HFFc6 (cell line): ENCODE results near the gene WDR27. TPM values are rescaled to one million over a fixed set of nuclear protein-coding genes. Genes with fewer than 3 reads are reported as not detected.

ENCODE experiments used
- DNase-seq: peaks from one replicate; pipeline ENCODE4 v3.0.0-alpha.2; 2018
- H3K27ac Mint-ChIP-seq: 2 replicates; pipeline ENCODE4 v1.8.0; 2020; ENCODE audit warnings: mild to moderate bottlenecking, mixed read lengths
- H3K27me3 Mint-ChIP-seq: 2 replicates; pipeline ENCODE4 v1.8.0; 2021; ENCODE audit warnings: mild to moderate bottlenecking, moderate library complexity, mixed read lengths; ENCODE audit not compliant: insufficient read depth
- H3K36me3 Mint-ChIP-seq: 2 replicates; pipeline ENCODE4 v1.8.0; 2021; ENCODE audit warnings: low read depth, mixed read lengths
- H3K4me1 Mint-ChIP-seq: 2 replicates; pipeline ENCODE4 v1.8.0; 2020; ENCODE audit warnings: low read depth, mixed read lengths
- H3K4me3 Mint-ChIP-seq: 2 replicates; pipeline ENCODE4 v1.8.0; 2020; ENCODE audit warnings: mild to moderate bottlenecking, moderate library complexity, mixed read lengths
- H3K9me3 Mint-ChIP-seq: 2 replicates; pipeline ENCODE4 v1.8.0; 2020; ENCODE audit warnings: mild to moderate bottlenecking, mixed read lengths
- total RNA-seq, 6 experiments: library from RNA; stranded (reverse); fragmentation: NEBNext Ultra II Directional; extraction: Animal tissue kit (Norgen Biotek cat#: 25700); gene quantifications; 2 replicates in 1 of 6; 3 replicates in 5 of 6; pipeline ENCODE4 v1.2.3, GENCODE V29; 2021
- TF ChIP-seq, protein P1 (sequence below): fragments of 200-600 bp; sonication (generic); IDR thresholded peaks from 2 replicates; pipeline ENCODE4 v1.5.0; 2021; ENCODE audit warnings: antibody characterized with exemption, mild to moderate bottlenecking

WDR27 gene
- total RNA-seq, 6 experiments from 2014 or later, result 10.0 to 15.8 (median 12.1) TPM

DNA sequence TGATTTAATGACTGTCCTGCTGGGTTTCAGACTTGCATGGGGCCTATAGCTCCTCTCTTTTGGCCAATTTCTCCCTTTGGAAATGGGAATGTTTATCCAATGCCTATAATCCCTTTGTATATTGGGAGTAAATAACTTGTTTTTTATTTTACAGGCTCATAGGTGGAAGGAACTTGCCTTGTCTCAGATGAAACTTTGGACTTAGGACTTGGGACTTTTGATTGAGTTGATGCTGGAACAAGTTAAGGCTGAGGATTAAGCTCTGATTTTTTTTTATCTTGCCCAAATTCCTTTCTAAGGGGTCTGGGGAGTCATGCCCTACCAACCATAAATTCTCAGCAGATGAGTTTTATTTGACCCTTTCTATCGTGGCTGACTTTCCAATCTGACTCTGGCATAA lies 23.5 kb downstream of the WDR27 start:
- Mint-ChIP-seq H3K27ac (no peak overlapping the region), H3K36me3 (peaks cover 43% of the 10 kb centered on the region), H3K4me3 (no peak overlapping the region), H3K9me3 (peaks cover 4% of the 10 kb centered on the region; the same call in 1 of the 2 replicates), H3K27me3 (peaks cover 2% of the 10 kb centered on the region; the same call in 1 of the 2 replicates), H3K4me1 (peaks cover 9% of the 10 kb centered on the region)
- TF ChIP-seq, protein P1, sequence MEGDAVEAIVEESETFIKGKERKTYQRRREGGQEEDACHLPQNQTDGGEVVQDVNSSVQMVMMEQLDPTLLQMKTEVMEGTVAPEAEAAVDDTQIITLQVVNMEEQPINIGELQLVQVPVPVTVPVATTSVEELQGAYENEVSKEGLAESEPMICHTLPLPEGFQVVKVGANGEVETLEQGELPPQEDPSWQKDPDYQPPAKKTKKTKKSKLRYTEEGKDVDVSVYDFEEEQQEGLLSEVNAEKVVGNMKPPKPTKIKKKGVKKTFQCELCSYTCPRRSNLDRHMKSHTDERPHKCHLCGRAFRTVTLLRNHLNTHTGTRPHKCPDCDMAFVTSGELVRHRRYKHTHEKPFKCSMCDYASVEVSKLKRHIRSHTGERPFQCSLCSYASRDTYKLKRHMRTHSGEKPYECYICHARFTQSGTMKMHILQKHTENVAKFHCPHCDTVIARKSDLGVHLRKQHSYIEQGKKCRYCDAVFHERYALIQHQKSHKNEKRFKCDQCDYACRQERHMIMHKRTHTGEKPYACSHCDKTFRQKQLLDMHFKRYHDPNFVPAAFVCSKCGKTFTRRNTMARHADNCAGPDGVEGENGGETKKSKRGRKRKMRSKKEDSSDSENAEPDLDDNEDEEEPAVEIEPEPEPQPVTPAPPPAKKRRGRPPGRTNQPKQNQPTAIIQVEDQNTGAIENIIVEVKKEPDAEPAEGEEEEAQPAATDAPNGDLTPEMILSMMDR, result no peak
- DNase-seq, result no peak

DNA sequence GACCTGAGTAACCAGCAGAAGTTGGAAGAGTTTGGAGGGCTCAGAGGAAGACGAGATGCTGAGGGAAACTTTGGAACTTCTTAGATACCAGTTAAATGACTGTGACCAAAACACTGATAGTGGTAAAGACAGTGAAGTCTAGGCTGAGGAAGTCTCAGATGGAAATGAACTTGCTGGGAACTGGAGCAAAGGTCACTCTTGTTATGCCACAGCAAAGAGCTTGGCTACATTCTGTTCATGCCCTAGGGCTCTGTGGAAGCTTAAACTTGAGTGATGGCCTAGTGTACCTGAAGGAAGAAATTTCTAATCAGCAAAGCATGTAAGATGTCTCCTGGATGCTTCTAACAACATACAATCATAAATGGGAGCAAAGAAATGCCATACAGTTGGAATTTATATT lies 24.7 kb downstream of the WDR27 start:
- Mint-ChIP-seq H3K4me1 (peaks cover 9% of the 10 kb centered on the region), H3K27me3 (peaks cover 2% of the 10 kb centered on the region; the same call in 1 of the 2 replicates), H3K36me3 (peaks cover 36% of the 10 kb centered on the region), H3K27ac (0 out of 2 replicates have a peak overlapping the region, but pooled peaks have one; percentile 5), H3K9me3 (peaks cover 4% of the 10 kb centered on the region; the same call in 1 of the 2 replicates), H3K4me3 (no peak overlapping the region)
- peak; percentile 3 for DNase-seq
- TF ChIP-seq, protein P1, result no peak

DNA sequence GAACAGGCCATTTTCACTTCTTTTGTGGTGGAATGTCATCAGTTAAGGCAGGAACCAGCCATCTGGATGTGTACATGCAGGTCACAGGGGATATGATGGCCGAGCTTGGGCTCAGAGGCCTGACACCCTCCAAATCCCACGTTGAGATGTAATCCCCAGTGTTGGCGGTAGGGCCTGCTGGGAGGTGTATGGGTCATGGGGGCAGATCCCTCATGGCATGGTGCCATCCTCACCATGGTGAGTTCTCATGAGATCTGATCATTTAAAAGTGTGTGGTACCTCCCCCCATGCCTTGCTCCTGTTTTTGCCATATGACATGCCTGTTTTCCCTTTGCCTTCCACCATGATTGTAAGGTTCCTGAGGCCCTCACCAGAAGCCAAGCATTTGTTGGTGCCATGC lies 26.8 kb downstream of the WDR27 start:
- Mint-ChIP-seq H3K4me1 (peaks cover 12% of the 10 kb centered on the region), H3K27ac (no peak overlapping the region), H3K9me3 (no peaks in the 10 kb centered on the region), H3K4me3 (no peak overlapping the region), H3K36me3 (peaks cover 17% of the 10 kb centered on the region), H3K27me3 (peaks cover 2% of the 10 kb centered on the region; the same call in 1 of the 2 replicates)
- TF ChIP-seq, protein P1, result no peak
- no peak for DNase-seq

DNA sequence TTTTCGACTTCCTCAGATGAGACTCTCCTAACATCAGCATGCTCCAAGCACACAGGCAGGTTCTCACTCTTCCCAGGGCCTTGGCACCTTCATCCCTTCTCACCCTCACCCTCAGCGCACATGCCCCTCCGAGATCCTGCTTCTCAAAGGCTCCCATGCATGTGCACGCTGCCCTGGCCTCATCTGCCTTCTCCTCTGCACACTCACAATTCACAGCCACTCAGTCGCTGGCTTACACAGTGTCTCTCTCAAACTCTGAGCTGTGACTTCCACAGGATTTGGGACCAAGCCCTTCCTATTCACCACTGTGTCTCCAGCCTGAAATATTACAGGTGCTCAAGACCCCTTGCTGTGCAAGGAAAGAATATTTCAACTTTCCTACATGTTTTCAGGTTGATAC lies 30.3 kb downstream of the WDR27 start:
- H3K9me3 Mint-ChIP-seq, result no peaks in the 10 kb centered on the region
- H3K4me1 Mint-ChIP-seq, result peaks cover 9% of the 10 kb centered on the region
- no peak for DNase-seq
- H3K36me3 Mint-ChIP-seq, result peaks cover 24% of the 10 kb centered on the region
- no peak overlapping the region for H3K27ac Mint-ChIP-seq
- H3K27me3 Mint-ChIP-seq, result peaks cover 2% of the 10 kb centered on the region
- no peak overlapping the region for H3K4me3 Mint-ChIP-seq
- TF ChIP-seq, protein P1, result no peak

DNA sequence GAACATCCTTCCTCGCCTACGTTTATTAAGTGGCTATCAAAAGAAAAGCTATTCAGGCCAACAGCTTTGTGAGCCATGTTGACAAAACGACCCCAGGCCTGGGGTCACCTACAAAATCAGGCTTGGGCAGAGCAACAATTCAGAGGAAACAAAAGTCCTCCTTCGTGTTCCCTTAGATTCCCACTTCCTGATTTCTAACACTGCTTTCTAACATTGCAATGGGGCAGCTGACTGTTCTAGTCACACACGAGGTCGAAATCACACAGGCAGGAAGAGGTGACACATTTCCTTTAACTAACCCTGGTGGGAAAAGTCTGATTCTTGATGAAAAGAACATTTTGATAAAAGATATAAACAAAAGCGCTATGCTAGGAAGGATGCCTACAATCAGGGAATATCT lies 31.9 kb downstream of the WDR27 start:
- peaks cover 2% of the 10 kb centered on the region for H3K27me3 Mint-ChIP-seq
- DNase-seq, result no peak
- TF ChIP-seq, protein P1, result no peak
- no peak overlapping the region for H3K4me3 Mint-ChIP-seq
- H3K27ac Mint-ChIP-seq, result no peak overlapping the region
- H3K4me1 Mint-ChIP-seq, result peaks cover 9% of the 10 kb centered on the region
- H3K36me3 Mint-ChIP-seq, result peaks cover 26% of the 10 kb centered on the region
- no peaks in the 10 kb centered on the region for H3K9me3 Mint-ChIP-seq

DNA sequence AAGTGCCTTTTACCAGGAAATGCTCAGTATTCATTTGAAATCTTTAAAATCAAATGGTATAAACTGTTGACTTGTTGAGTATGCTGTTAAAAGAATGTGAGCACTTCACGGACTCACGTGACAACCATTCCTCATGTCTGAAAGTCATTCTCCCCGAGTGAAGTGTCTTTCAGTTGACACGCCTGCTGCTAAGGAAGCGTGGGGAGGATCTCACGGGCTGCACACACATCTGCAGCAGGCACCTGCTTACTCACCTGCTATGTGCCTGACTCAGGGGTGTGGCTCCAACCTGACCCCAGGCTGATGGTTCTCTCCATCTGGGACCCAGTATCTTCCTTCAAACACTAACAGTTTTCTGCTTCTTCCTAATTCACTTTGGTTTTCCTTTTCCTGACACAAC lies 32.7 kb downstream of the WDR27 start:
- Mint-ChIP-seq H3K4me1 (peaks cover 9% of the 10 kb centered on the region), H3K36me3 (peaks cover 22% of the 10 kb centered on the region), H3K9me3 (no peaks in the 10 kb centered on the region), H3K27ac (no peak overlapping the region), H3K4me3 (no peak overlapping the region), H3K27me3 (no peaks in the 10 kb centered on the region; the same call in 1 of the 2 replicates)
- no peak for DNase-seq
- TF ChIP-seq, protein P1, result no peak
